HG02943 (cell line): Measurements from ENCODE around the gene WASL.
"Not testable (repeated sequence)": the region's sequence is repeated elsewhere in the genome, so short reads cannot be mapped to it uniquely, and the experiment has no call there.

Experiments
- ATAC-seq: cut with Tn5 transposase; IDR thresholded peaks from one replicate; pipeline ENCODE4 v1.9.1; 2021; ENCODE audit warnings: mild to moderate bottlenecking, low read depth, moderate library complexity; ENCODE audit not compliant: unreplicated experiment

The WASL gene

GRCh38 chr7:123737168-123737674 lies 11.6 kb downstream of the WASL start:
- not testable (repeated sequence) for ATAC-seq

- no peak for ATAC-seq
These were observed 13.3 kb downstream of the WASL start for GRCh38 chr7:123735539-123735938.

DNA sequence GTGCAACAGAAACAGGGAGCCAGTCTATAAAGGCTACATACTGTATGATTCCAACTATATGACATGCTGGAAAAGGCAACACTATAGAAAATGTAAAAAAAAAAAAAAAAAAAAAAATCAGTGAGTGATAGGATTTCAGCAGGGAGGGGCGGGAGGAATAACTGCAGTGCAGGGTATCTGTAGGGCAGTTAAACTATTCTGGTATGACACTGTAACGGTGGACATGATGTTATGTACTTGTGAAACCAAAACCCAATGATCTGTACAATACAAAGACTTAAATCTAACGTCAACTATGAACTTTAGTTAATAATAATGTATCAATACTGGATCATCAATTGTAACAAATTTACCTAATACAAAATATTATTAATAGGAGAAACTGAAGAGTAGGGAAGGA lies 14.3 kb downstream of the WASL start:
- no peak for ATAC-seq

GRCh38 chr7:123732413-123733091 lies 16.3 kb downstream of the WASL start:
- ATAC-seq, result no peak

DNA sequence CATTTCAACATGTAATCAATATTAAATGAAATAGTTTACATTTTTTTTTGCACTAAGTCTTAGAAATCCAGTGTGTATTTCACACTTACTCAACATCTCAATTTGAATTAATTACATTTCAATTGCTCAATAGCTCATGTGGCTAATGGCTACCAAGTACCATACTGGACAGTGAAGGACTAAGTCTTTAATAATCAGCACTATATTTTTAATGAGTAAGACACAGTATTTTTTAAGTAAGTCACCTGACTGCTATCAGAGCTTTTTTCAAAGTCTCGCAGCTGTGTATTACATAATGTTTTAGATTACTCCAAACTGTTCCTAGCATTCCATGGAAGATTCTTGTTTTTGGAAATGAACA lies 19.6 kb downstream of the WASL start:
- no peak for ATAC-seq

DNA sequence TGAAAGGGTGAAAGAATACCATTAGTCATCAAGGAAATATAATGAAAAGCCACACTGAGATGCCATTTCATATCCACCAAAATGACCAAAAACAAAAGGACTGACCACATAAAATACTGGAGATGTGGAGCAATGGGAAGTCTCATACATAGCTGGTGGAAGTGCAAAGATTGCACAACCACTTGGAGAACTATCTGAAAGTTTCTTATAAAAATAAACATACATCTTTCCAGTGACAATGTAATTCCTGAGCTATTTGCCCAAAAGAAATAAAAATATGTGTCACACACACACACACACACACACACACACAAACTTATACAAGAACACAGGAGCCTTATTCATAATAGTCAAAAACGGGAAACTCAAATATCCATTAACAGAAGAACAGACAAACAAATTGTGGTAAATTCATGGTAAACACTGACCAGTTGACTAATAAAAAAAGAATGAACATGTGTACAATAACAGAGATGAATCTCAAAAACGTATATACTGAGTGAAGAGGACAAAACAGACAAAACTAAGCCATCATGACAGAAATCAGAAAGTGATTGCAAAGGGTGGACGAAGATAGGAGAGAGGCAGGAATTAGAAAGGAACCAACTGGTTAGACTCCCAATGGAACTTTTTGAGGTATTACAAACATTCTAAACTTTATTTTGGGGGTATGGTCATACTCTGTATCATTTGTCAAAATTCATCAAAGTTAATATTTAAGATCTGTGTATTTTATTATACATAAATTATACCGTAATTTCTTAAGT lies 21.5 kb downstream of the WASL start:
- no peak for ATAC-seq

GRCh38 chr7:123725586-123726171 lies 23.1 kb downstream of the WASL start:
- ATAC-seq, result no peak

GRCh38 chr7:123724817-123725253 lies 24.0 kb downstream of the WASL start:
- no peak for ATAC-seq

GRCh38 chr7:123723913-123724312 lies 24.9 kb downstream of the WASL start:
- no peak for ATAC-seq

- ATAC-seq, result not testable (repeated sequence)
These were observed 28.3 kb downstream of the WASL start for GRCh38 chr7:123720527-123720926.

DNA sequence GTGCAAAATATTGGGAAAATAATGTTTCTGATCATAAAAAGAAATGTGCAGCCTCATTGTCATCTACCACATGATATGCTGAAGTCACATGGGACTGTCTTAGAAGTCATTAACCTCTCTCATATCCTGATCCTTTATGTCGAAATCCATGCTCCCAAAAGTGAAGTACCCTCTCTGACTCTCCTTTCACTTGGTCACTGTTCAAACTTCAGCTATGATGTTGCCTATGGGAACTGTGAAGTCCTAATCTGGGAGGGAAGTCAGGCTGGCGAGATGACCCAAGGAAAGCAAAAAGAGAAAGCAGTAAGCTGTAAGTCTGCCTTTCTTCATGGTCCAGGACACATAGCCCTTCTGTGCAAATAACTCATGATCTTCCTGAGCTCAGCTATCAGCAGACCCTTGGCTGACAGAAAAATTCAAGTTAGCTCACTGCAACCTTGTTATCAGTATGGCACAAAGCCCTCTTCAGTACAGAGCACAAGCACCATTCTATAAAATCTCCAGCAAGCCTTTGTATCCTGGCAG lies 29.5 kb downstream of the WASL start:
- ATAC-seq, result no peak

DNA sequence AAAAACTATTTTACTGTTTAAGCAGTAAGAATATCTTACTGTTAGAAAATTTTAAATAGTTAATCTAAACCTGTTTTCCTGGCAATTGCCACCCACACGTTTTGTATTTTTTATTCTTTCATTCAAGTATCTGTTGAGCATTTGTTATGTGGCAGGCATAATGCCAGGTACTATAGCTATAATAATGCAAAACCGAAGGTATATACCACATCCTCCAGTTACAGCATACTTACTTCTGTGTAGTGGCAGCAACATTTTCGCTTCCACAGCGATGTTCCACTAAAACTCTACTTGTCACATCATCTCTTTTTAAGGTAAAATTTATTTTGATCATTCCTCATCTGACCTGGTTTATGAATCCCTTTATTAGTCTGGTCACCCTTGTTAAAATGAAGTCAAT lies 30.0 kb downstream of the WASL start:
- no peak for ATAC-seq

GRCh38 chr7:123717689-123718088 lies 31.1 kb downstream of the WASL start:
- ATAC-seq, result no peak

DNA sequence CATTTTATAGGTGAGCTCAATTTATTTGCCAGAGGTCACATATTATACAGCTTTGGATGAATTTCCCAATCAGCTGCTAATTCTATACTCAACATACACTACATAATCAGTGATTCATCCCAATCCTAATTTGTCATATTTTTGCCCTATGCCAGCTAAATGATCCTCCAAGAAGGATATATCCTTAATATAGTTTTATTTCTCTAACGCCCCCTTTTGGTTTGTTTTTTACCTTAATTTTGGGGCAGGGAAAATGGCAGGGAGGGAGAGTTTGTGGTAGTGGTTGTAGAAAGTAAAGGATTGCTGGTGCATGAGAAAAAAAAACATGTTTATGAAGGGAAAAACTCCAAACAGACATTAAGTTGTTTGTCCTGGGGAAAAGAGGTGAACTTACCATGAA lies 31.9 kb downstream of the WASL start:
- ATAC-seq, result no peak

DNA sequence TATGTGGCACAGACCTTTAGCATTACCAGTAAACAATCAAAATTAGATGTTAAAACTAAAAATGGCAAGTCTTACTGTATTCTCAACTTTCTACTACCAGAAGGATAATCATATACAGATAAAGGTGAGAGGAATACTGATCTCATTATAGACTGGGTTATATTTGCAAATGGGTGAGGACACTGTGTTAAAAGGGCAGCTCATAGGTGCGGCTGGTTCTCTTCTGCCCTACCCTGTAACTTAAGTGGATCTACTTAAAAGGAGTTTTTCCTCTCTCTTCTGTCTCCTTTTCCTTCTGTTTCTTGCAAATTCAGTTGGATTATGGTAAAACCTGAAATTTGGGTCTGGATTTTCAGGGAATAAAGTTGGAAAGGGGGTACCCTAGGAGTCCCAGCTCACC lies 33.0 kb downstream of the WASL start:
- ATAC-seq, result no peak

- ATAC-seq, result no peak
These were observed 33.6 kb downstream of the WASL start for GRCh38 chr7:123715198-123715597.

GRCh38 chr7:123714296-123715080 lies 34.3 kb downstream of the WASL start:
- ATAC-seq, result no peak

DNA sequence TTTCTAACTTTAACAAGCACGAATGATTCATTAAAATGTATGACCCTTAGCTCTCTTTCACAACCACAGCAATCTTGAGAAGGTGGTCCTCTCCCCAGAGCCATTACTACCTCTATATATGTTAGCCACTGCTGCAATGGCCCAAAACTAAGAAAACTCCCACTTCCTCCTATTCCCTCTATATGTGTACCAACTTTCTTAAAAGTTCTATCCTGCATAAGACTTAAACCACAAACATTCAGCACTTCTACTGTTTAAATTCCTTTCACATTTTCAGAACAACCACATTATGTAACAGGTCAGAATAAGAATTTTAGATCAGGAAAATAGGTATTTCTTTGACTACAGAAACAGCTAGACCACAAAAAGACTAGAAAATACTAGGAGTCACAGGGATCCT lies 36.2 kb downstream of the WASL start:
- no peak for ATAC-seq

GRCh38 chr7:123711832-123712293 lies 36.9 kb downstream of the WASL start:
- ATAC-seq, result no peak

- ATAC-seq, result no peak
These were observed 38.1 kb downstream of the WASL start for GRCh38 chr7:123710683-123711082.
